H9 (cell line): ENCODE measurements around the gene RPS27L. TPM values are rescaled to one million over a fixed set of nuclear protein-coding genes. Genes with fewer than 3 reads are reported as not detected.

Experiments
- DNase-seq: peaks from one replicate; pipeline ENCODE4 v3.0.0-alpha.2; 2017
- H2AFZ ChIP-seq: one replicate; pipeline ENCODE4 v1.6.1; 2013; ENCODE audit warnings: mild to moderate bottlenecking, low read length, control low read depth, moderate library complexity
- H2AK5ac ChIP-seq: 2 replicates; pipeline ENCODE4 v1.6.1; 2013; ENCODE audit warnings: low read length, control low read depth, mixed read lengths; ENCODE audit not compliant: insufficient read length
- H2BK120ac ChIP-seq: one replicate; pipeline ENCODE4 v1.6.1; 2013; ENCODE audit warnings: low read depth, mild to moderate bottlenecking, low read length, control low read depth, inconsistent platforms; ENCODE audit not compliant: poor library complexity, severe bottlenecking
- H2BK12ac ChIP-seq: 2 replicates; pipeline ENCODE4 v1.6.1; 2013; ENCODE audit warnings: low read length, control low read depth, mixed read lengths, low read depth; ENCODE audit not compliant: insufficient read length
- H2BK15ac ChIP-seq: 2 replicates; pipeline ENCODE4 v1.6.1; 2013; ENCODE audit warnings: low read depth, low read length, control low read depth
- H2BK20ac ChIP-seq: one replicate; pipeline ENCODE4 v1.6.1; 2013; ENCODE audit warnings: low read depth, mild to moderate bottlenecking, low read length, control low read depth, inconsistent platforms; ENCODE audit not compliant: poor library complexity, severe bottlenecking
- H2BK5ac ChIP-seq: 2 replicates; pipeline ENCODE4 v1.6.1; 2013; ENCODE audit warnings: low read length, control low read depth, mixed read lengths; ENCODE audit not compliant: insufficient read length
- H3K14ac ChIP-seq: 2 replicates; pipeline ENCODE4 v1.6.1; 2013; ENCODE audit warnings: low read length, control low read depth; ENCODE audit not compliant: insufficient read depth
- H3K18ac ChIP-seq: 2 replicates; pipeline ENCODE4 v1.6.1; 2013; ENCODE audit warnings: low read depth, mild to moderate bottlenecking, mixed read lengths, low read length, control low read depth; ENCODE audit not compliant: insufficient read length
- H3K23ac ChIP-seq: 2 replicates; pipeline ENCODE4 v1.6.1; 2013; ENCODE audit warnings: low read length, control low read depth, mixed read lengths, low read depth; ENCODE audit not compliant: insufficient read length
- H3K23me2 ChIP-seq: 2 replicates; pipeline ENCODE4 v1.6.1; 2013; ENCODE audit warnings: low read depth, mild to moderate bottlenecking, mixed read lengths, low read length, control low read depth; ENCODE audit not compliant: insufficient read length, poor library complexity, severe bottlenecking
- H3K27ac ChIP-seq: 2 replicates; pipeline ENCODE4 v1.5.1; 2013; ENCODE audit warnings: low read length, control low read depth, mixed read lengths, low read depth; ENCODE audit not compliant: insufficient read length
- H3K27me3 ChIP-seq: 2 replicates; pipeline ENCODE4 v1.6.1; 2013; ENCODE audit warnings: low read length, control low read depth, inconsistent platforms; ENCODE audit not compliant: insufficient read depth
- H3K4ac ChIP-seq: 2 replicates; pipeline ENCODE4 v1.6.1; 2013; ENCODE audit warnings: low read depth, mild to moderate bottlenecking, control low read depth, inconsistent platforms, low read length, moderate library complexity
- H3K4me1 ChIP-seq: 2 replicates; pipeline ENCODE4 v1.6.1; 2013; ENCODE audit warnings: low read length, control low read depth, inconsistent platforms; ENCODE audit not compliant: insufficient read depth
- H3K4me2 ChIP-seq: 2 replicates; pipeline ENCODE4 v1.6.1; 2013; ENCODE audit warnings: low read length, control low read depth, mixed read lengths; ENCODE audit not compliant: insufficient read length, insufficient read depth
- H3K56ac ChIP-seq: 2 replicates; pipeline ENCODE4 v1.6.1; 2013; ENCODE audit warnings: low read depth, mild to moderate bottlenecking, mixed read lengths, low read length, control low read depth; ENCODE audit not compliant: insufficient read length
- H3K79me1 ChIP-seq: 2 replicates; pipeline ENCODE4 v1.6.1; 2013; ENCODE audit warnings: low read depth, mild to moderate bottlenecking, moderate library complexity, low read length, control low read depth, inconsistent platforms; ENCODE audit not compliant: insufficient read depth, poor library complexity, severe bottlenecking
- H3K79me2 ChIP-seq: 2 replicates; pipeline ENCODE4 v1.6.1; 2013; ENCODE audit warnings: low read length, control low read depth, inconsistent platforms; ENCODE audit not compliant: insufficient read depth
- H3K9ac ChIP-seq: 2 replicates; pipeline ENCODE4 v1.6.1; 2013; ENCODE audit warnings: low read length, control low read depth, mixed read lengths; ENCODE audit not compliant: insufficient read length; ENCODE audit errors: extremely low read depth
- H3K9me3 ChIP-seq: one replicate; pipeline ENCODE4 v1.6.1; 2013; ENCODE audit warnings: low read depth, low read length, inconsistent platforms; ENCODE audit not compliant: control insufficient read depth
- H3T11ph ChIP-seq: one replicate; pipeline ENCODE4 v1.6.1; 2013; ENCODE audit warnings: mild to moderate bottlenecking, low read length, control low read depth, inconsistent platforms
- H4K20me1 ChIP-seq: one replicate; pipeline ENCODE4 v1.6.1; 2013; ENCODE audit not compliant: control insufficient read depth, insufficient read length, insufficient read depth
- H4K5ac ChIP-seq: 2 replicates; pipeline ENCODE4 v1.6.1; 2013; ENCODE audit warnings: low read depth, mild to moderate bottlenecking, mixed read lengths, low read length, control low read depth; ENCODE audit not compliant: insufficient read length
- H4K8ac ChIP-seq: replicated peaks from 2 replicates; pipeline ENCODE4 v1.6.1; 2013; ENCODE audit warnings: low read length, control low read depth, mixed read lengths, low read depth; ENCODE audit not compliant: insufficient read length
- H4K91ac ChIP-seq: 2 replicates; pipeline ENCODE4 v1.6.1; 2013; ENCODE audit warnings: low read depth, mild to moderate bottlenecking, moderate library complexity, mixed read lengths, low read length, control low read depth; ENCODE audit not compliant: insufficient read length
- H3K27ac Mint-ChIP-seq, 3 experiments: 2 replicates in 2 of 3; 3 replicates in 1 of 3; pipeline ENCODE4 v1.8.0; 2020 to 2021; ENCODE audit warnings: mixed read lengths in 3 of 3, mild to moderate bottlenecking in 1 of 3, moderate library complexity in 1 of 3
- H3K27me3 Mint-ChIP-seq: 2 replicates; pipeline ENCODE4 v1.8.0; 2021; ENCODE audit warnings: low read depth, mild to moderate bottlenecking, moderate library complexity, mixed read lengths
- H3K36me3 Mint-ChIP-seq, 3 experiments: 2 replicates in 2 of 3; 3 replicates in 1 of 3; pipeline ENCODE4 v1.8.0; 2020 to 2021; ENCODE audit warnings: low read depth in 3 of 3, mixed read lengths in 3 of 3; ENCODE audit not compliant: insufficient read depth in 1 of 3
- H3K4me1 Mint-ChIP-seq, 2 experiments: 2 replicates each; pipeline ENCODE4 v1.8.0; 2020; ENCODE audit warnings: mixed read lengths in 2 of 2
- H3K4me3 Mint-ChIP-seq, 2 experiments: 2 replicates in 1 of 2; 3 replicates in 1 of 2; pipeline ENCODE4 v1.8.0; 2020 to 2021; ENCODE audit warnings: mild to moderate bottlenecking in 2 of 2, mixed read lengths in 2 of 2, moderate library complexity in 1 of 2
- H3K9me3 Mint-ChIP-seq, 2 experiments: 2 replicates in 1 of 2; 3 replicates in 1 of 2; pipeline ENCODE4 v1.8.0; 2020; ENCODE audit warnings: mild to moderate bottlenecking in 2 of 2, mixed read lengths in 2 of 2, moderate library complexity in 1 of 2
- WGBS: extraction: QIAGEN DNeasy Blood & Tissue Kit; methylation state at CpG from one replicate; pipeline ENCODE4 v1.1.7; 2013; ENCODE audit warnings: missing lambda C conversion rate, low lambda C conversion rate, mixed read lengths; ENCODE audit not compliant: insufficient read length; ENCODE audit errors: extremely low coverage; 5-methylcytosine and 5-hydroxymethylcytosine counted together
- total RNA-seq: library from RNA; stranded (reverse); gene quantifications from 2 replicates; pipeline ENCODE4 v1.2.1, GENCODE V29; 2021
- TF ChIP-seq, protein P1 (sequence below): fragments of 200-600 bp; sonication (generic); conservative IDR thresholded peaks from 3 replicates; pipeline ENCODE4 v1.8.0; 2021; ENCODE audit warnings: antibody characterized with exemption, mild to moderate bottlenecking

Gene RPS27L
- total RNA-seq, 1 experiment from 2014 or later, result 180 TPM

DNA sequence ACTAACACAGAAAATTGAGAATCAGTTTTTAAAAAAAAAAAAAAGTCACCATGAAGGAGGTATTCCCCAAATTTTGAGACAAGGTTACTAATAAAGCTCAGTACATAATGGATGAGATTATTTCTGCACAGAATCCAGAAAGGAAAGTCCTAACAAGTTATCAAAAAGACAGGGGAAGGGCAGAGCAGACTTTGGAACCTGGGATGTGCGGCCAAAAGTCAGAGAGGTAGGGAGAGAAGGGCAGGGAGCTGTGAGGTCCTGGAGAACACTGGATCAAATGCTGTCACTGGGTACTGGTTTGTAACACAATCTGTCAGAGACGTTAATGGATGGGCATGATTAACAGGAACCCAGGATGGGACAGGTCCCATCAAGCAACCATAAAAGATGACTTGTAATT is 47.8 kb downstream of the RPS27L start:
- Histone ChIP-seq H3K9me3 (no peaks in the 10 kb centered on the region), H3K23ac (no peak overlapping the region), H3K4ac (no peak overlapping the region), H4K8ac (no peak overlapping the region), H3K14ac (no peak overlapping the region), H2BK12ac (no peak overlapping the region), H2AK5ac (no peak overlapping the region), H3T11ph (no peak overlapping the region), H3K18ac (no peak overlapping the region), H4K91ac (no peak overlapping the region), H3K4me1 (no peaks in the 10 kb centered on the region), H3K79me2 (no peaks in the 10 kb centered on the region), H3K9ac (no peak overlapping the region), H3K27me3 (no peaks in the 10 kb centered on the region), H2AFZ (no peak overlapping the region), H2BK15ac (no peak overlapping the region), H3K4me2 (no peak overlapping the region), H2BK120ac (no peak overlapping the region), H2BK20ac (no peak overlapping the region), H2BK5ac (no peak overlapping the region), H4K20me1 (no peaks in the 10 kb centered on the region), H3K56ac (no peak overlapping the region), H3K27ac (no peak overlapping the region), H4K5ac (no peak overlapping the region), H3K79me1 (no peaks in the 10 kb centered on the region), H3K23me2 (no peaks in the 10 kb centered on the region)
- H3K4me3 Mint-ChIP-seq, result no peak overlapping the region
- no peak overlapping the region; a peak in 1 of 7 replicates for H3K27ac Mint-ChIP-seq
- TF ChIP-seq, protein P1, sequence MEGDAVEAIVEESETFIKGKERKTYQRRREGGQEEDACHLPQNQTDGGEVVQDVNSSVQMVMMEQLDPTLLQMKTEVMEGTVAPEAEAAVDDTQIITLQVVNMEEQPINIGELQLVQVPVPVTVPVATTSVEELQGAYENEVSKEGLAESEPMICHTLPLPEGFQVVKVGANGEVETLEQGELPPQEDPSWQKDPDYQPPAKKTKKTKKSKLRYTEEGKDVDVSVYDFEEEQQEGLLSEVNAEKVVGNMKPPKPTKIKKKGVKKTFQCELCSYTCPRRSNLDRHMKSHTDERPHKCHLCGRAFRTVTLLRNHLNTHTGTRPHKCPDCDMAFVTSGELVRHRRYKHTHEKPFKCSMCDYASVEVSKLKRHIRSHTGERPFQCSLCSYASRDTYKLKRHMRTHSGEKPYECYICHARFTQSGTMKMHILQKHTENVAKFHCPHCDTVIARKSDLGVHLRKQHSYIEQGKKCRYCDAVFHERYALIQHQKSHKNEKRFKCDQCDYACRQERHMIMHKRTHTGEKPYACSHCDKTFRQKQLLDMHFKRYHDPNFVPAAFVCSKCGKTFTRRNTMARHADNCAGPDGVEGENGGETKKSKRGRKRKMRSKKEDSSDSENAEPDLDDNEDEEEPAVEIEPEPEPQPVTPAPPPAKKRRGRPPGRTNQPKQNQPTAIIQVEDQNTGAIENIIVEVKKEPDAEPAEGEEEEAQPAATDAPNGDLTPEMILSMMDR, result no peak
- no peak for DNase-seq
- H3K27me3 Mint-ChIP-seq, result no peaks in the 10 kb centered on the region; the same call in none of the 2 replicates
- peaks cover 0 to 7% of the 10 kb centered on the region in 2 experiments; a peak in 1 of 5 replicates for H3K9me3 Mint-ChIP-seq
- 0 out of 4 replicates have a peak, but pooled peaks cover 0 to 5% of the 10 kb centered on the region in 2 experiments for H3K4me1 Mint-ChIP-seq
- no CpG with 5 or more reads among the region's 2 CpGs for WGBS
- H3K36me3 Mint-ChIP-seq, result peaks cover 0 to 2% (median 0%) of the 10 kb centered on the region in 3 experiments; a peak in 1 of 7 replicates
